Activated T-cell treated with anti-CD3 and anti-CD28 coated beads for 1 hour (primary cell): ENCODE measurements around the gene EMC10.

Experiments
- DNase-seq: peaks from one replicate; pipeline ENCODE4 v3.0.0-alpha.2; 2020; ENCODE audit warnings: low read depth

EMC10 gene

DNA sequence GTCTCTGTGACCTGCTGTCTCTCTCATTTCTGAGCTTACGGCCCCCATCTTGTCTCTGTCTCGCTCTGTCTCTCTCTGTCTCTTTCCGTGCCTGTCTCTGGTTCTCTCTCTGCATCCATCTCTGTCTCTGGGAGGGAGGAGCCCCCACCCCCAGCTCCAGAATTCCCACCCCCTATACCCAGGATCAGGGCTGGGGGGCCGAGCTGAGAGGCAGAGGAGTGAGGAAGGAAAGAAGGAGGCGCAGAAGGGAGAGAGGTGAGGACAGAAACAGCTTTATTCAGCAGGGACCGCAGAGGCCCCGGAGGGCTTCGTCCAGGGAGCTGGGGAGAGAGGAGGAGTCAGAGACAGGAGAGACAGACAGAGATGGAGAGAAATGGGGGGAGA lies 20.7 kb downstream of the EMC10 start:
- DNase-seq, result no peak

DNA sequence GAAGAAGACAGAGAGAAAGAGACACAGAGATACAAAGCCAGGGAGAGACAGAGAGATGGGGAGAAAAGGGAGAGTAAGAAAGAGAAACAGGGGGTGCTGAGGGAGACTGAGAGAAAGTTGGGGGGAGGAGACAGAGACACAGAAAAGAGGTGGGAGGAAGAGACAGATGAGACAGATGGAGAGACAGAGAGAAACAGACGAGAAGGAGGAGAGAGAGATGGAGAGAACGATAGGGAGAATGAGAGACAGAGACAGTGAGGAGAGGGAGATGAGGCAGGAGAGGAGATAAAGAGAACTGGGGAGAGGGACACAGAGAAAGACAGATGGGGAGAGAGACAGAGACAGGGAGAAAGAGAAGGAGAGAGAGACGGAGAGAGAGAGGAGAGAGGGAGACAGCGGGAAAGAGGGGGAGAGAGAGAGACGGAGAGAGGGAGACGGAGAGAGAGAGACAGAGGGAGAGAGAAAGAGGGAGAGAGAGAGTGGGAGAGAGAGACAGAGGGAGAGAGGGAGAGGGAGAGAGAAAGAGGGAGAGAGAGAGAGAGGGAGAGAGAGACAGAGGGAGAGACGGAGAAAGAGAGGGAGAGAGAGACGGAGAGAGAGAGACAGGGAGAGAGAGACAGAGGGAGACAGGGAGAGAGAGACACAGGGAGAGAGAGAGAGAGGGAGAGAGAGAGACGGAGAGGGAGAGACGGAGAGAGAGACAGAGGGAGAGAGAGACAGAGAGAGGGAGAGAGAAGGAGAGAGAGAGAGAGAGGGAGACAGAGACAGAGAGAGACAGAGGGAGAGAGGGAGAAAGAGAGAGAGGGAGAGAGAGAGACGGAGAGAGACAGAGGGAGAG lies 22.1 kb downstream of the EMC10 start:
- DNase-seq, result no peak

DNA sequence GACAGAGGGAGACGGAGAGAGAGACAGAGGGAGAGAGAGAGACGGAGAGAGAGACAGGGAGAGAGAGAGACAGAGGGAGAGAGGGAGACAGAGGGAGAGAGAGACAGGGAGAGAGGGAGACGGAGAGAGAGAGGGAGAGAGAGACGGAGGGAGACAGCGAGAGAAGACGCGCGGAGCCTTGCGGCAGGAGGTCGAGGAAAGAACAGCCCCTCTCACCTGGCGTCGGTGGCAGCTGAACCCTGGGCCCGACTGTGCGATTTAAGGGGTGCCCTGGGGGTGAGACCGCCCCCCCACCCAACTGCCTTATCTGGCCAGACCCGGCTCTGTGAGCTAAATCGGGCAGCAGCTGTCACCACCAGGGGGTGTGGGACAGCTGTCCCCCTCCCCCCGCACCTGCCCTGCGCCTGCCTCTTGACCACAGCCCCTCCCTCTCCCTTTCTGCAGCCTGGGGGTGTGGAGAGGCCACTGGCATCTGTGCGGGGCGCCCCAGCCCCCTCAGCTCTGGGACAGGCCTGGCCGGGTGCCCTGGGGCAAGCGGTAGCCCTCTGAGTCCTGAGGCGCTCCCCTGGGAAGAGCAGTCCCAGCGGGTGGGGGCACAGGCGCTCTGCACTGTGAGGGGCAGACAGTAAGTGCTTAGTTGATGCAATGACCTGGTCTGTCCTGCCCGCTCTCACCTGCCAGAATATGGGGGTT lies 23.9 kb downstream of the EMC10 start:
- DNase-seq, result no peak

DNA sequence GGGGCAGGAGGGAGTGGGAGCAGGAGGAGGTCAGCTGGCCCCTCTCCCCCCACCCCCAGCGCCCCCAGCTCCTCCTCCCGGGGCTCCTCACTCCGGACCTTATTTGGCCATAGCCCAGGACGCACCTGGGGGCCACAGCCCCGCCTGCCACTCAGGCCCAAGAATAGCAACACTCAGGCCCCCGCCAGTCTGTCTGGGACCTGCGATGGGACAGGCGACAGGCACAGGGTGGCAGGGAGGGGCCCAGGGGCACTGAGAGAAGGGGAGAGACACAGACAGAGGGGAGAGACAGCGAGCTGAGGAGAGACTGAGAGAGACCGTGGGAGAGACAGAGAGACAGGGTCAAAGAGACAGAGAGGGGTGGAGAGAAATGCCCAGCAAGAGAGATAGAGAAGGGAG lies 24.4 kb downstream of the EMC10 start:
- DNase-seq, result no peak

DNA sequence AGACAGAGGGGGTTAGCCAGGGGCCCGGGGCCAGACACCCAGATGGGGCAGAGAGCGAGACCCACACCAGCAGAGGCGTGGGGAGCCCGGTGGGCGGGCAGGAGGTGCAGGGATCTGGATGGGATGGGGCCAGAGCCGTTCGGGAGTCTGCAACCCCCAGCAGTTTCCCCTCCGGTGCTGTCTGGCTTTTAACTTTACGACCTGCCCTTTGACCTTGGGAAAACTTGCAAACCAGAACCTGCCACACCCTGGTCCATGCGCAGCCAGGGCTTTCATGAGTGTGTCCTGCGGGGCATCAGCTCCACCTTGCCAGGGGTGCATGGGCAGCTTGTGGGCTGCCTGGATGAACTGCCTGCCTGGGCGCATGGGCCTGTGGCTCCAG lies 24.9 kb downstream of the EMC10 start:
- no peak for DNase-seq

DNA sequence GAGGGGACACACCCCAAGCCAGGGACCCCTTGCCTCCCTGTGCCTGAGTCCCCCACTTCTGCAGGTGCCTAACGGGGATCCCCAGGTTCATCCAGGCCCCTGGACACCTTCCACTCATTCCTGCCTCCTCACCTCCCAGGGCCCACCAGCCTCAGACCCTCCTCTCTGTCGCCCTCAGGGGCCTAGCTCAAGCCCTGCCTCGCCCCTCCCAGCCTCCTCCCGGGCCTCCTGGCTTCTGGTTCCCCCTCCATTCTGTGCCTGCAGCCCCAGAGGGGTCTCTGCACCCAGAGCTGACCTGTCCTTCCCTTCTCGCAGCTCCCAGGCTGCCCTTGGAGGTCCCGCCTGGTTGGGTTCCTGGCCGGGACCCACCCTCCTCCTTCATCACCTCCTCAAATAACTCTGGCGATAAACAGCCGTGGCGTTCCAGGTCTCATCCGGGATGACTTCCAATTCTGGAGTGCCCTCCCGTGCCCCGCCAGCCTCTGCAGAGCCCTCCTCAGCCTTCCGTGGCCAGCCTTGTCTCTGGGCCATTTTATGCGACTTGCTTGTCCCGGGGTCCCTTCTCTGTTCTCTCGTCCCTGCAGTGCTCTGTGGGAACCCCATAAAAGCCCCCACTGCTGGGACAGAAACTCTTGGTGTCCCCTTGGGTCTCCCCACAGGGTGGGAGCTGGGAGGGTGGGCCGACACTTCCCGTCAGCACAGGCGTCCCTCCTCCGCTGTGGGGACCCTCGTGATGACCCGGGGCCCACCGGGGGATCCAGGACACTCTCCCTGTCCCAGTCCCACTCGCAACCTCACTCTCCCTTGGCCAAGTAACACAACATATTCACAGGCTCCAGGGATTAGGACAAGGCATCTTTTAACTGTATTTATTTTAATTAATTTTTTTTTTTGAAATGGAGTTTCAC lies 25.5 kb downstream of the EMC10 start:
- DNase-seq, result no peak

DNA sequence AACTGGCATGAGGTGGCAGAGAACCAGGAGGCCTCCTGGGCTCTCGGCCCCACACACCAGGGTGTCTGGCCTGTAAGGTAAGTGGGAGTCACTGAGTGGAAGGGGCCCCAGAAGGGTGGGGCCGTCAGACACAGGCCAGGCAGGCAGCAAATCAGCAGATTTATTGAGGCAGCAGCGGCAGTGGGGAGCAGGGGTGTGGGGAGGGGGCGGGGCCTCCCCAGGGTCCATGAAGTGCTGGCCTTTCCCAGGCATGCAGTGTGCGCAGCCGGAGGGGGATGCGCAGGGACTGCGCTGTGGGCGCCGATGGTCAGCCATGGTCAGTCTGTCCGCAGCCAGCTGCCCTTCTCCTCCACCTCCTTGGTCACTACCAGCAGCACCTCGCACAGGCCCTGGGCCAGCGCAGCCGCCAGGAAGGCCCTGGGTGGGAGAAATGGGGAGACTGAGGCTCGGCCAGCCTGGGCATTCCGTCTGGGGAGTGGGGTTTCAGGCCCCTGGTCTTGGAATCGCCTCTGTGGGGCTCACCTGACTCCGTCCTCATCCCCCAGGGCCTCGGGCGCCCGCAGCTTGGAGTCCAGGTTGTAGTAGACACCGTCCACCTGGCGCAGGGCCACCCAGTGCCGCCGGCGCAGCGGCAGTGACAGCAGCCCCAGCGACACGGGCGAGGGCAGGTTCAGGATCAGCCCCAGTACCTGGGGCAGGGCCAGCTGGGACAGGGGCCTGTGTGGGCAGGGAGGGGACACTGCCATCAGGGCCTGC lies 29.7 kb downstream of the EMC10 start:
- no peak for DNase-seq

DNA sequence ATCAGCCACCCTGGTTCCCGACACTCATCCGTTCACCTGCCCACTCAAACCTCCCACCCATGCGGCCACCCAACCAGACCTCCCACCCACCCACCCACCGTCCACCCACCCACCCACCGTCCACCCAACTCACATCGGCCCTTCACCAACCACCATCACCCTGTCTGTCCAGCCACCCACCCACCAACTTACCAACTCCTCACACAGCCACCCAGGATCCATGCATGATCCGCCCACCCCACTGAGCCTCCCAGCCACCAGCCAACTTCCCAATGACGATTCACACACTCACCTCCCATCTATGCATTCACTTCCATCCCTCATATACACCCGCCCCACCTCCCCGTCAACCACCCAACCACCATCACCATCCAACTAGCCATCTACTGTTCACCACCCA lies 30.4 kb downstream of the EMC10 start:
- DNase-seq, result no peak

DNA sequence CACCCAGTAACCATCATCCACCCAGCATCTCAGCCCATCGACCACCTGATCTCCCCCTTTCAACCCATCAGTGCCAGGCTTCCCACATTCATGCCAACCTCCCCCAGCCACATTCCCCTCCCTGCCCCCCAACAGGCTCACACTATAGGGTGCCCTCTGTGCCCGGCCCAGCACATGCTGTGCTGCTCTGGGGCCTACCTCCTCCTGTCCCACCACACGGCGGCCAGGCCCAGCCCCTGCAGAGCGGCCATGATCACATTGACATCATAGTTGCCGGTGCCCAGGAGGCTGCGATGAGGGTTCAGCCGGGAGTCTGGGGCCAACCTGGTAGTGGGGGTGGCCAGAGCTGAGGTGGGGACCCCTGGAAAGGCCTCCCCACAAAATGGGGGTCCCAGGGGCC lies 31.1 kb downstream of the EMC10 start:
- DNase-seq, result no peak

DNA sequence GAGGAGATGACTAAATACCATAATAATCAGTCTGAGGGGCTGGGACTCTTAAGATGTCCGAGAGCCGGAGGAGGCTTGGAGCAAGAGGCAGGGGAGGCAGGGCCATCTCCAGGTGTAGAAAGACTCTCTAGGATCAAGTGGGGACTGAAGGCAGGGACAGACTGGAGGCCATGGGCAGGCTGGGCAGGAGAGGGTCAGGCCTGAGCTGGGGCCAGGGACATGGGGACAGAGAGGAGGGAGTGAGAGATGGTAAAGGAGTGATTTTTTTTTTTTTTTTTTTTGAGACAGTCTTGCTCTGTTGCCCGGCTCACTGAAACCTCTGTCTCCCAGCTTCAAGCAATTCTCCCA lies 32.5 kb downstream of the EMC10 start:
- DNase-seq, result no peak

DNA sequence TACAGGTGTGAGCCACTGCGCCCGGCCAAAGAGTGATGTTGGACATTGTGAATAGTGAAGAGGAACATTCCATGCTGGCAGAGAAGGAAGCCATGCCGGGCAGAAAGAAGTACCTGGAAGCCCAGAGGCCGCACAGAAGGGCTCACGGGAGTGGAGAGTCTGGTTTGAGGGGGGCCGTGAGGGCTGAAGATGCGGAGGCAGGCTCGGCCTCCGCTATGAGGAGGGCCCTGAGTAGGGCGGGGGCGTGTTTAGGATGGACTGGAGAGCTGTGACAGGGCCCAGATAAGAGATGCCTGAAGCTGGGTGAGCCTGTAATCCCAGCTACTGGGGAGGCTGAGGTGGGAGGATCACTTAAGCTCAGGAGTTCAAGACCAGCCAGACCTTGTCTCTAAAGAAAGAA lies 33.1 kb downstream of the EMC10 start:
- DNase-seq, result no peak

DNA sequence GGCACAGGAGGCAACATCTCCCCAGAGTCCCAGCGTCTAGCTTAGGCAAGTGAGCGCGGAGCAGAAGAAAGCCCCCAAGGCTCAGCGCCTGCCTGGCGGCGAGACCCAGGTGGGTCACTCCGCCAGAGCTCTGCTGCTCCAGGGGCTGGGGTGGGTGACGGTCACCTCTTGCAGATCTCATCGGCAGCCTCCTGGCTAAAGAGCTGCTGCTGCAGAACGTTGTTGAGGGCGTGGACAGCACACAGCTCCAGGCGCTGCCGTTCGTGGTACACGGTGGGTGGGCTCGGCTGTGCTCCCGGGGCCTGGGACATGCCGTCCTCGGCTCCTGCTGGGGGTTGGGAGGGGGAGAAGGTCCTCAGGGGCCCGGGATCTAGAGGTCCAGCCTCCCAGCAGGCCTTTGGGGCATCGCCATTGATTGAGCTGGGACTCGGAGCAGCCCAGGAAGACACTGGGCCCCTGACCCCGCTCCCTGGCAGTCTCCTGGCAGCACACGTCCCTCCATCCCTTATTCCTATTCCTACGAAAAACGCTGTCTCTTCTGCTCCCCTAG lies 33.9 kb downstream of the EMC10 start:
- no peak for DNase-seq

DNA sequence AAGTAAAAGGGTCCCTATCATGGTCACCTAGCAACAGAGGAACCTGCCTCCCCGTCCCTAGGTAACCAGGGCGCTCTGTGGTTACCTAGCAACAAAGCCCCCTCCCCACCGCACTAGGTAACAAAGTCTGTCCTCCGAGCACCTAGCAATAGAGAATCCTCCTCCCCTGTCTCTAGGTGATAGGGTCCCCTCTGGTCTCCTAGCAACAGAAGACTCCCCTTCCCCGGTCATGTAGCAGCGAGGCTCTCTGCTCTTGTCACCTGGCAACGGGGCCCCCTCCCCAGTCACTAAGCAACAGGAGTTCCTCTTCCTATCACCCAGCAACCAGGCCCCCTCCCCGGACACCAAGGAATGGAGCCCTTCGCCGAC lies 34.4 kb downstream of the EMC10 start:
- no peak for DNase-seq

DNA sequence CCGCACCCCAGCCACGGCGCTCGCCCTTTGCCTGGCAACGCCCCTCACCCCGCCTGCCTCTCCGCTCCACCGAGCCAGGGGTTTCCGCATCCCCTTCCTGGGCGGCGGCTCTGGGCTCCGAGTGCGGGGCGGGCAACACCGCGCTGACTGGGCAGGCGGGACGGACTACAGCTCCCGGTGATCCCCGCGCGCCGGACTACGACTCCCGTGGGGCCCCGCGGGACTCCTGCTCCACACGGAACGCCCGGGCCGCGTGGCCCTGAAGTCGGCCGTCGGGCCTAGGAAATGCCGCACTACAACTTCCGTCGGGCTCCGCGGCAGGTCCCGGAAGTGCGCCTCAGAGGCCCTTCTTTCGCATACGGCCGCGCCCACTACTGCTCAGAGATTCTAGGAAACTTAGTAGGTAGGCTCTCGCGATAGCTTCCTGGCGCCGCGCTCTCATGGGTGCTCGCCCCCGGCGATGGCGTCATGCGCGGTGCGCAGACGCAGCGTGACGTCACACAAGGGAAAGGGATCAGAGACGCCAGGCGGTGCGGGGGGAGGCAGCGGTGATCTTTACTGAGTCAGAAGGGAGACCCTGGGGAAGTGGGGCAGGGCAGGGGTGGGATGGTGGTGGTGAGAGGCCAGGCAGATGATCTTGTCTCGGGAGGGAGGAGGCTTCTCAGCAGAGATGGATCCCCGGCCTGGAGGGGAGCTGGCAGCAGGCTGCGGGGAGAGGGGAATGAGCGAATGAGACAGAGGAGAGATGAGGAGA lies 34.9 kb downstream of the EMC10 start, which contains the start of gene JOSD2:
TSS of gene JOSD2 (minus strand) at position 123 of the 754 bp plus-strand sequence. CDS start 760 bp downstream, outside the sequence.
- peak; percentile 91 for DNase-seq

DNA sequence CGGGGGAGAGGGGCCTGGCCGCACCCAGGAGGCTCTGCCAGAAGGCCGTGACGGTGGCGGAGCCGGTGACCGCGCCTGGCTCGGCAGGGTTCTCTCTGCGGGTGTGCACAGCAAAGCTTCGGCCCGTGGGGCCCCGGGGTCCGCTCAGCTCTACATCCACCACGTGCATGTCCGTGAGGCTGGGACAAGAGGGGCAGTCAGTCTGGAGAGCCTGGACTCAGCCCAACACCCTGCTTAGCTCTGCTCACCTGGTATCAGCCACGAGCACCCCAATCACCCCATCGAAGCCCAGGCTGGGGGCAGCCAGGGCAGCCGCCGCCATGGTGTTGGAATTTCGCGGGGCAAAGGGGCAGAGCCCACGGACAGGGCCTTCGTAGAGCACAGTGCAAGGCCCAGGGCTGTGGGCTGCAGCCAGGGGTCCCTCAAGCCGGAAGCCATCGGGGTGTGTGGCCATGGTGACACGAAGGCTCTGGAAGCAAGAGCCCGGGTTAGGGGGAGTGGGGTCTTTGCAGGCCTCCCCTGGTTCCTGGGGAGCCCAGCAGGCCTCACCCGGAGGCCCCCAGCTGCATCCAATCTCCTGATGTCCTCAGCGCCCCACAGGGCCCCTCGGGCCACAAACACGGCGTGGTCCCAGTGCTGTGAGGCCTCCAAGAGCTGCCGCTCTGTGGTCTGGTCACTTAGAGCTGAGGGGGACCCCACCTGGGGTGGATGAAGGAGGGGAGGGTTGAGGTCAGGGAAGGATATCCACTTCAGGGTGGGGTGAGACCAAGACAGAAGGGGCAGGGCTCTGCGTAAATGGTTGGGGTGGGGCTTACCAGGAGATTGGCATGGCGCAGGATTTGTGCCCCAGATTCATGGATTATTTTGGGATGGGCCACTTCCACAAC lies 36.0 kb downstream of the EMC10 start:
- DNase-seq, result no peak

DNA sequence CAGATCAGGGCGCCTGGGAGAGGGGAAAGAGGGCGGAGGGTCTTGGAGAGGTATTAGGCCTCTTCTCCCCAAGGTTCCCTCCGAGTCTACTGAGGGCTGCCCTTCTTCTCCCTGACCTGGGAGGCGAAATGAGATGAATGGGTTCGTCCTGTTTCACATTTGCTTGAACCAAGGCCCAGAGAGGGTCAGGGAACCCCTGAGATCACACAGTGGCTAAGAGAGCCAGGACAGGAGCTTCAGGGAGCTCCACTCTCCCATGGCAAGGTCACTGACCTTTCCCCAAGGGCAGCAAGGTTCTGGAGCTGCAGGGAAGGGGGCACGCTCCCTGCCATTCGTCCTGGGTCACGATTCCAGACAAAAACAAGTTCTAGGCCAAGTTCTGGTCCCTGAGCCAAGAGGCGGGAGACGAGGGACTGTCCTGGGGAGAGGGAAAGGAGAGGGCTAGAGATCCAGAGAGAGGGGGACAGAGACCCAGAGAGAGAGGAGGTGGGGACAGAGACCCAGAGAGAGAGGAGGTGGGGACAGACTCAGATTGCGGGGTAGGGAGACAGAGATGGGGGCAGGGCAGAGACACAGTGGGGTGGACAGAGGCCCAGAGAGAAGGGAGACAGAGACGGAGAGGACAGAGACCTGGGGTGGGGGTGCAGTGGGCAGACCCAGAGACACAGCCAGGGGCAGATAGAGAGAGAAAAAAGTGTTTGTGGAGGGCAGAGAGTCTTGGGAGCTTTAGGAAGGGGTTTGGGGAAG lies 36.9 kb downstream of the EMC10 start:
- no peak for DNase-seq

DNA sequence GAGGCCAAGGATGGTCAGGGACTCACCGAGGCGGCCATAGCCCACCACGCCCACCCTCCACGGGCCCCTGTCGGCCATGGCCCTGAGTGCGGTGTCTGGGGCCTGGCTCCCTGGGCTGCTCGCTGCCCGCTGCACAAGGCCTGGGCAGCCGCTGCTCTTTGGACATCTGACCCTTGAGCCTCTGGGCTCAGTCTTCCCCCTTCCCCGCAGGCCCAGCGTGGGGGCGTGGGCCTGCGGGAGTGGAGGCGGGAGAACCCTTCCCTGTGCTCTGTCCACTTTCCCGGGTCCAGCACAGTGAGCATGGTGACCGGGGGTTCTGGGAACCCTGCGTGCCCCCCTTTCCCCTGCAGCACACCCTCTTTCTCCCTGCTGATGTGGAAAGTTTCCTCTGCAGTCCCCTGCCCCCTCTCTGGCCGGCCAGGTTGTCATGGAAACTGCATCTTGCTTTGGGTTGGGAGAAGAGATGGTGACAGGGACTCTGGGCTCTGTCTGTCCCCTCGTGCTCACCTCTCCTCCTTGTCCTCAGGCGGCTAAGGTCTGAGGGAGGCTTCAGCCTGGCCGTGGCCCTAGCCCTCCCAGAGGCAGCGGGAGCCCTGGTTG lies 37.5 kb downstream of the EMC10 start, which contains the start of gene ASPDH:
TSS of gene ASPDH (minus strand) at position 168 of the 600 bp plus-strand sequence. CDS start at position 78, 90 bp downstream.
- DNase-seq, result no peak

DNA sequence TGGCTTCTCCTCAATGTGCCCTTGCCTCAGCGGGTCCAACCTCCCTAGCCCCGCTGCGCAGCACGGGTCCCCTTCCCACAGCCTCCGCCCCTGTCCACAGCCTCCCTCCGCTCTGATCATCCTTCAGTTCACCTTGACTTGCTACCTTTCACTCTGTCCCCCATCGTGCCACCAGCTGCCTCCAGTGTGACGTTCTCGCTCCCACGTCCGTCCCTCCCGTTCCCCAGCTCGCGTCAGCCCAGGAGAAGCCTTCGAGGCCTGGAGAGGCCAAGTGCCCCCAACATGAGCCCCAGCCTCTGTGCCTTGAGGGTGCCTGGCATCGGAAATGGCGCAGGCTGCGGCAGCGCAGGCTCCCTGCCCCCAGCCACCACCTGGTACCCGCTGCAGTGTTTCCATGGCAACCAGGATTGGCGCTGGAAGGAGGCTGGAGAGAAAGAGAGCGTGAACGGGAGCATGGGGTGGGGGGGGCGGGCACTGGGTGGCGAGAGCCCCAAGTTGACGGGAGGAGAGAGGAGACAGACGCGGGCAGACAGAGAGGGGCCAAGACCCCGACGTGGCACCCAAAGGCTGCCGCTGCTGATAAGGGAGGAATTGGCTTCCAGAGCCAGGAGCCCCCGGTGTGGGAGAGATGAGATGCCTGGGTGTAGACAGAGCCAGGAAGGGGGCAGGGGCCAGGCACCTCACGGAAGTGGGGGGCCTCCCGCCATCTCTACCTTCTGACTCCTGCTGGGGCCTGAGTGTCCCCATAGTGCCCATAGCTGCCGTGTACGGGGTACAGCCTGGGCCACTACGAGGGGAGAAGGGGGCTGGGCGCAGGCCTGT lies 38.2 kb downstream of the EMC10 start:
- DNase-seq, result no peak
